Progenitor cell of endocrine pancreas (in vitro differentiated cells): Measurements from ENCODE around the gene KCNC2. TPM values are rescaled to one million over a fixed set of nuclear protein-coding genes. Genes with fewer than 3 reads are reported as not detected.

ENCODE experiments used
- DNase-seq: peaks from one replicate; pipeline ENCODE4 v3.0.0; 2021; ENCODE audit warnings: low spot score; ENCODE audit not compliant: unreplicated experiment
- H3K27ac Mint-ChIP-seq: 2 replicates; pipeline ENCODE4 v1.8.0; 2021; ENCODE audit warnings: mild to moderate bottlenecking, moderate library complexity, mixed read lengths
- H3K27me3 Mint-ChIP-seq: 2 replicates; pipeline ENCODE4 v1.8.0; 2021; ENCODE audit warnings: mixed read lengths
- H3K36me3 Mint-ChIP-seq: 2 replicates; pipeline ENCODE4 v1.8.0; 2022; ENCODE audit warnings: mixed read lengths; ENCODE audit not compliant: insufficient read depth
- H3K4me1 Mint-ChIP-seq: 2 replicates; pipeline ENCODE4 v1.8.0; 2021; ENCODE audit warnings: low read depth, mixed read lengths
- H3K4me3 Mint-ChIP-seq: 2 replicates; pipeline ENCODE4 v1.8.0; 2021; ENCODE audit warnings: low read depth, mild to moderate bottlenecking, moderate library complexity, mixed read lengths
- H3K9me3 Mint-ChIP-seq: 2 replicates; pipeline ENCODE4 v1.8.0; 2021; ENCODE audit warnings: low read depth, mixed read lengths
- total RNA-seq: library from RNA; stranded (reverse); gene quantifications from 2 replicates; pipeline ENCODE4 v1.2.1, GENCODE V29; 2021
- TF ChIP-seq, protein P1 (sequence below): fragments of 200-600 bp; sonication (generic); IDR thresholded peaks from one replicate; pipeline ENCODE4 v1.5.0; 2021; ENCODE audit warnings: antibody characterized with exemption, mild to moderate bottlenecking; ENCODE audit not compliant: unreplicated experiment

KCNC2 gene
- total RNA-seq, 1 donor from 2014 or later, result not detected

DNA sequence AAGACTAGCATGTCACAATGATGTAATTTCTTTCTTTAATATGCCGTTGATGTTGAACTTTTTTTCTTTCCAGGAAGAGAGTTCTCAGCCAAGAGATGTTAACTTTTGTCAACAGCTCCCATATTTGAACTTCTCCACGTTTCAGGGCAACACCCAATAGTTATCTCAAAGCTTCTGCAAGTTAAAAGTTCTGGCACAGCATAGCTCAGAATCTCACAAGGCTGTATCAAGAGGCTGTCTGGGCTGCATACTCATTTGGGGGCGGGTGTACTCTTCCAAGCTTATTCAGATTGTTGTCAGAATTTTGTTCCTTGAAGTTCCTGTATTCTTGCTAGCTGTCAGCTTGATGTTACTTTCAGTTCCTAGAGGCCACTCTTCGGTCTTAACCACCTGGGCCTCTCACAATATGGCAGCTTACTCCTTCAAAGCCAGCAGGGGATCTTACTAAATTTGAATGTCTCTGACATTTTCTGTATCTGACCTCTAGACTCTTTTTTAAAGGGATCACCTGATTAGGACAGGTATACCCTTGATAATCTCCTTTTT, 38.9 kb downstream of the KCNC2 start:
- no peak for DNase-seq
- H3K4me3 Mint-ChIP-seq, result no peak overlapping the region
- no peaks in the 10 kb centered on the region for H3K4me1 Mint-ChIP-seq
- TF ChIP-seq, protein P1, sequence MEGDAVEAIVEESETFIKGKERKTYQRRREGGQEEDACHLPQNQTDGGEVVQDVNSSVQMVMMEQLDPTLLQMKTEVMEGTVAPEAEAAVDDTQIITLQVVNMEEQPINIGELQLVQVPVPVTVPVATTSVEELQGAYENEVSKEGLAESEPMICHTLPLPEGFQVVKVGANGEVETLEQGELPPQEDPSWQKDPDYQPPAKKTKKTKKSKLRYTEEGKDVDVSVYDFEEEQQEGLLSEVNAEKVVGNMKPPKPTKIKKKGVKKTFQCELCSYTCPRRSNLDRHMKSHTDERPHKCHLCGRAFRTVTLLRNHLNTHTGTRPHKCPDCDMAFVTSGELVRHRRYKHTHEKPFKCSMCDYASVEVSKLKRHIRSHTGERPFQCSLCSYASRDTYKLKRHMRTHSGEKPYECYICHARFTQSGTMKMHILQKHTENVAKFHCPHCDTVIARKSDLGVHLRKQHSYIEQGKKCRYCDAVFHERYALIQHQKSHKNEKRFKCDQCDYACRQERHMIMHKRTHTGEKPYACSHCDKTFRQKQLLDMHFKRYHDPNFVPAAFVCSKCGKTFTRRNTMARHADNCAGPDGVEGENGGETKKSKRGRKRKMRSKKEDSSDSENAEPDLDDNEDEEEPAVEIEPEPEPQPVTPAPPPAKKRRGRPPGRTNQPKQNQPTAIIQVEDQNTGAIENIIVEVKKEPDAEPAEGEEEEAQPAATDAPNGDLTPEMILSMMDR, result no peak
- no peaks in the 10 kb centered on the region for H3K36me3 Mint-ChIP-seq
- H3K9me3 Mint-ChIP-seq, result no peaks in the 10 kb centered on the region
- H3K27ac Mint-ChIP-seq, result no peak overlapping the region
- H3K27me3 Mint-ChIP-seq, result no peaks in the 10 kb centered on the region

DNA sequence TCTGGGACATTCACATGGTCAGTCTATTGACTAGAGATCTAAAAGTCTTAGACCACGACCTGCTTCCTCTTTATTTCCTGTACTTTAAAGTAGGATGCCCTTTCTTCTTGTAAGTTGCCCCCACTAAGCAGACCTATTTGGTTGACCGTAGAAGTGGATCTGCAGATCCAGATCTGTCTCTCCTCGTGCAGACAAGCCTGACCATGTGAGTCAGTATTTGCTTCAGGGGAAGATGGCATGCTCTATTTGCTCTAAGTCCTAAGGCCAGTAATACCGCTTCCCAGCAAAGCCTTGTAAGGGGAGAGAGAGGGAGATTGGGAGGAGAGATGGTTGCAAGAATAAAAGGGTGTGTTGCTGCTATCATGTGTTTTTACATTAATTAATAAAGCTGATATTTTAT, 46.8 kb downstream of the KCNC2 start:
- H3K27ac Mint-ChIP-seq, result no peak overlapping the region
- no peak for DNase-seq
- no peaks in the 10 kb centered on the region for H3K4me1 Mint-ChIP-seq
- H3K36me3 Mint-ChIP-seq, result no peaks in the 10 kb centered on the region
- TF ChIP-seq, protein P1, result no peak
- no peaks in the 10 kb centered on the region for H3K27me3 Mint-ChIP-seq
- H3K4me3 Mint-ChIP-seq, result no peak overlapping the region
- no peaks in the 10 kb centered on the region for H3K9me3 Mint-ChIP-seq

DNA sequence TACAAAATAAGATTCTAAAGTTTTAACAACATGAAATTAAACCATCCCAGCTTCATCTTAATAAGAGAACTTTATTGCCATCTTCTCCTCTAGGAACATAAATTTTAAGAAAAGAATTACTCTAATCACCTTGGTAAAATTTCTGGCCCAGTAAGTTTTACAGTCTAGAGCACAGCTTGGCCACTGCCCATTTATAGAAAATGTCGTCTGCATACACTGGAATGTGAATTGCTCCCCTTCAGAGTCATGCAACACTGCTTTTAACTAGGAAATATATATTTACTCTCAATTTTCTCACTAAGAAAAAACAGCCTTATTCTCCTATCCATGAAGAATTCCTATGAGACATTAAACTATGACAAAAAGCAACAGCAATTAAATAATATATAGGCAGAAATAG, 48.2 kb downstream of the KCNC2 start:
- H3K9me3 Mint-ChIP-seq, result no peaks in the 10 kb centered on the region
- no peaks in the 10 kb centered on the region for H3K27me3 Mint-ChIP-seq
- no peak overlapping the region for H3K27ac Mint-ChIP-seq
- TF ChIP-seq, protein P1, result no peak
- no peaks in the 10 kb centered on the region for H3K4me1 Mint-ChIP-seq
- no peak for DNase-seq
- no peak overlapping the region for H3K4me3 Mint-ChIP-seq
- no peaks in the 10 kb centered on the region for H3K36me3 Mint-ChIP-seq

DNA sequence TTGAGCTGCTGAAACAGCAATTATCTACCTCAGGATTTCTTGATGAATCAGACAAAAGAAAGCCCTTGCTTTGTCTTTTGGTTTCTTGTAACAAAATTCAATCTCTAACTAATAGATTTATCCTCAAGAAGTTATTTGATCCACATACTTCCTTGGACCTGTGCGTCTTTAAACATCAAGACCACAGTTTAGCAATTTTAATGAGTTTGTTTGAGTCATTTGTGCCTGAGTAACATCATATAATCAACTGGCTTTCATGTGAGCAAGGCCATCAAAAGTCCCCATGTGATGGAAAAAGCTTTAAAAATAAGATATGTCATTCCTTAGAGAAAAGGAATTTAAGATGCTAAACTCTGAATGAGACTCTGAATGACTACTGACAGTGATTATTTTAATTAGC, 52.3 kb downstream of the KCNC2 start:
- no peak for DNase-seq
- H3K9me3 Mint-ChIP-seq, result no peaks in the 10 kb centered on the region
- no peaks in the 10 kb centered on the region for H3K36me3 Mint-ChIP-seq
- no peaks in the 10 kb centered on the region for H3K4me1 Mint-ChIP-seq
- H3K27me3 Mint-ChIP-seq, result no peaks in the 10 kb centered on the region
- TF ChIP-seq, protein P1, result no peak
- no peak overlapping the region for H3K27ac Mint-ChIP-seq
- H3K4me3 Mint-ChIP-seq, result no peak overlapping the region

DNA sequence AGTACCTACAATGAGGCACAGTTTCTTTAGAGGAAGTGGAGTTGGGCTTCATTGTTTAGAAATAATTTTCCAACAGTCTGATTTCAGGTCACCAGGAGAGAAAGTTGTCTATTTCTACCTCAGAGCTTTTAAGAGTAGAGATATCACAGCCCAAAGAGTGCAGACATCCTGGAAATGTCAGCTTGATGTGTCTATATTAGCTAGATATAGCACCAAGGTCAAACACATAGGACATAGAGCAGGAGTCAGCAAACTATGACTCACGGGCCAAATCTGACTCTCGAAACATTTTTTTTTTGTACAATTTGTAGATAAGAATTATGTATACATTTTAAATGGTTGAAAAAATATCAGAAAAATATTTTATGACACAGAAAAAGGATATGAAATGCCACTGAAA, 53.7 kb downstream of the KCNC2 start:
- Mint-ChIP-seq H3K4me3 (no peak overlapping the region), H3K36me3 (no peaks in the 10 kb centered on the region), H3K4me1 (no peaks in the 10 kb centered on the region), H3K27me3 (no peaks in the 10 kb centered on the region), H3K9me3 (no peaks in the 10 kb centered on the region), H3K27ac (no peak overlapping the region)
- DNase-seq, result no peak
- TF ChIP-seq, protein P1, result no peak
